Stimulated activated CD8-positive, alpha-beta memory T cell treated with anti-CD3 and anti-CD28 coated beads, Interleukin-7, amount 100 ng/mL, for 24 hours (primary cell): Measurements from ENCODE around the gene NAALADL2.
"Not testable (repeated sequence)": the region's sequence is repeated elsewhere in the genome, so short reads cannot be mapped to it uniquely, and the experiment has no call there.

Source experiments
- DNase-seq: peaks from one replicate; pipeline ENCODE4 v3.0.0-alpha.2; 2020; ENCODE audit warnings: low read depth

Gene NAALADL2

DNA sequence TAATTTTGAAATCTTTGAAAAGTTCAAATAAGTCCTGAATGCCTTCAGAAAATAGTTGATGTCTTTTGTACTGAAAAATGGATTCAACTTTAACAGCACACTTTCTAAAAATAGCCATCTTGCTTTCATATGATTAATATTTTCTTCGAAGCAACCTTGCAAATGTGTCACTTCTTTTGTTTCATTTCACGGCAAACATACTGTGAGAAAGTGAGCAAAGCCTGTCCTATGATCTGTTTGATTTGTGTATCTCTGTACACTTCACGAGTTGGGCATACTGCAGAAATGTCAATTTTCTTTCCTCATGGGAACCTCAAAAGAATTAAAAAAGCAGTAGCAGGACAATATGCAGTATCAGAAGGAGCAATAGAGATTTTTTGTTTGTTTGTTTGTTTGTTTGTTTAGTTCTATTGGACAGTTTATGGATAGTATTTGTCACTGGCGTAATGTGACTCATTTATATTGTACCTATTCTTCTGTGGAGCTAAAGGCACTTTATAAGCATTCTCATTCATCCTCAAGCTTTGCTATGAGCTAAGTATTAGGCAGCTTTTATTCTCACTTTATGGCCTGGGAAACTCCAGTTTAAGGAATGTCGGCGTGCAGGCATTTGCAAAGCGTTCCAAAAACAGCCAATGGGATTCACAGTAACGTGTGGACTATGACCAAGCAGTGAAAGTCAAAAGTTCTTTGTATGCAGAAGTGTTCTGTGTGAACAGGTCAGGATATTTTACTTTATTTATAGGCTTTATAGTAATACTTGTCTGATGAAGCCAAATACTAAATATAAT is 572.0 kb downstream of the NAALADL2 start:
- DNase-seq: no peak

GRCh38 chr3:175432376-175433025 is 573.4 kb downstream of the NAALADL2 start:
- DNase-seq: no peak

- no peak for DNase-seq
Observed at GRCh38 chr3:175433026-175433674, 574.0 kb downstream of the NAALADL2 start.

GRCh38 chr3:175434561-175434960 is 575.4 kb downstream of the NAALADL2 start:
- no peak for DNase-seq

DNA sequence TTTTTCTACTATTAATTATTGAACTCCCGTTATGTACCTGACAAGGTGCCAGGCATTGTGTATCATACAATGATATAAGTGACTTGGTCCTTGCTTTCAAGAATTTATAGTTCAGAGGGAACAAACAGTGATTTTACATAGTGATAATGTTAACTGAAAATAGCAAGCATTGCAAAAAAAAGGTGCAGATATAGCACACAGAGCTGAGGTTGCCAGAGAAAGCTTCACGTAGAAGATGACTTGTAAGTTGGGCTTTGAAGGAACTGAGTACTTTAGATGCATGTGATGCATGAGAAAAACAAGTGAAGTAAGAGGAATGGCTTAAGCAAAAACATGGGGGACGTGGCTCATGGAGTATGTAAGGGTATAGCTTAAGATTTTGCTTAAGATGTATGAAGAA is 584.5 kb downstream of the NAALADL2 start:
- no peak for DNase-seq

DNA sequence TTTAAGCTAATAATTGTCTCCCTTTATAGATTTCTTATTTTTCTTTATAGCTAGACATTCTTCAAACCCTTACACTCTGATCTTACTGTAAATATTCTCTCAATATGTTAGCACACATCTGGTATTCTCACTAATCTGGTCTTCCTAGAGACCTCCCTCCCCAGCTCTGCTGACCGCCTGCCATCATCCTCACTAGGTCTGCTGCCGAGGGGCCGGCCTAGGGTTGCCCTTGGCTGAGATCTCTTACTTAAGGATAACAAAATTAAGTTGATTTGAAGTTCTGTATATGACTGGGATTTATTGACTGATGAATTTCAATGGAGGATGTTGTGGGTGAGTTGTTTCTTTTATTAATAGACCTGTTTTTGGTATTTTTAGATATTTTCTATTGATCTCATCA is 586.6 kb downstream of the NAALADL2 start:
- DNase-seq: no peak

DNA sequence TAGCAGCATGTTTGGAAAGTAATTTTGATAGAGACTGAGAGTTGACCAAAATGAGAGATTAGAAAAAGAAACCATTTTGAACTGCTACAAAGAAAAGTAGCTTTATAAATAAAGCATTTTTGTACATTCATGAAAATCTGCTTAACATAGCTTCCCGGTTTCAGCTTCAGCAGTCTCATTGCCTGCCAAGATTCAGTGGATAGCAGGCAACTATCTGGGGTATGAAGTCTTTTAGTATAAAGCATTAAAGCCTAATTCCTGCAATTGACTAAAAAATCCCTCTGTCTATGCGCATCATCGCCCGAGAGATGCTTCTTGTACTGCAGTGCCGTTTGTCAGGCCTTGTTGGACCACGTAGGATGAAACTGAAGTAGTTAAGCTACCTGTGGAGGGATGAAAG is 588.4 kb downstream of the NAALADL2 start:
- DNase-seq: no peak

- no peak for DNase-seq
Observed at GRCh38 chr3:175453361-175453760, 594.2 kb downstream of the NAALADL2 start.

- no peak for DNase-seq
Observed at GRCh38 chr3:175456466-175456865, 597.3 kb downstream of the NAALADL2 start.

GRCh38 chr3:175457301-175457700 is 598.2 kb downstream of the NAALADL2 start:
- no peak for DNase-seq

- not testable (repeated sequence) for DNase-seq
Observed at GRCh38 chr3:175460849-175461399, 601.8 kb downstream of the NAALADL2 start.

- no peak for DNase-seq
Observed at GRCh38 chr3:175464362-175464761, 605.2 kb downstream of the NAALADL2 start.

GRCh38 chr3:175469124-175469523 is 610.0 kb downstream of the NAALADL2 start:
- no peak for DNase-seq

DNA sequence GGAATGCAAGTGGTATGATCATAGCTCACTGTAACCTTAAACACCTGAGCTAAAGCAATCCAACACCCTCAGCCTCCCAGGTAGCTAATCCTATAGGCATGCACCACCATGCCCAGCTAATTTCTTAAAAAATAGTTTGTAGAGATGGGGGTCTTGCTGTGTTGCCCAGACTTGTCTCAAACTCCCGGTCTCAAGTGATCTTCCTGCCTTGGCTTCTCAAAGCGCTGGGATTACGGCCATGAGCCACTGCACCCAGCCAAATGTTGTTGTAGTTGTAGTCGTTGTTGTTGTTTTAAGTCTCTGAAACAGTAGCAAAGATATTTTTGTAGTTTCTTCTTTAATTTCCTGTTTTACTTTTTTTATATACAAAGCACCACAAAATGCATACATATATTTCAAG is 616.6 kb downstream of the NAALADL2 start:
- DNase-seq: no peak

GRCh38 chr3:175476489-175476888 is 617.4 kb downstream of the NAALADL2 start:
- DNase-seq: no peak

DNA sequence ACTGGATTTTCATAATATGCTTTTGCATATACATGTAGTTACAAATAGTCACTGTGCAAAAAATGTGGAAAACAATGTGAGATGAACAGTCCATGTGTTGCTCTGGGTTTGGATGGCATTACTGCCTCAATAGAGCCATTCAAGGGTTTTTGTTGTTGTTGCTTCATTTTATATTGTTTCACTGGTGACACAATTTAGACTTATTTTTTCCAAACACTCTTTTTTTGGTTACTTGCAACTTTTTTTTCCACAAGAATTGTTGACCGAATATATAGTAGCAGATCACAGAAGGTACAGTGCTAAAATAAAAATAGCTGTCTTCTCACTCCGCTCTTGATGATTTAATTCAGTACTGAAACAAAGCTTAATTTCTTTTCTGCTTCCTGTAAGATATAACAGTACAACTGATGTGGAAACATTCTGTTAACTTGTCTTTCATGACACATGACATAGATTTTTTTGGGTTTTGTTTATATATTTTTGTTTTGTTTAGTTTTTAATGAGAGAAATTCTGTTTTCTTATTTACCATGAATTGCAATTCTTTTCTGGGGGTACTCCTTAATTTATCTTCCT is 618.6 kb downstream of the NAALADL2 start:
- no peak for DNase-seq

GRCh38 chr3:175478301-175478700 is 619.2 kb downstream of the NAALADL2 start:
- no peak for DNase-seq

- no peak for DNase-seq
Observed at GRCh38 chr3:175479175-175479574, 620.0 kb downstream of the NAALADL2 start.

GRCh38 chr3:175479800-175480199 is 620.7 kb downstream of the NAALADL2 start:
- DNase-seq: no peak

DNA sequence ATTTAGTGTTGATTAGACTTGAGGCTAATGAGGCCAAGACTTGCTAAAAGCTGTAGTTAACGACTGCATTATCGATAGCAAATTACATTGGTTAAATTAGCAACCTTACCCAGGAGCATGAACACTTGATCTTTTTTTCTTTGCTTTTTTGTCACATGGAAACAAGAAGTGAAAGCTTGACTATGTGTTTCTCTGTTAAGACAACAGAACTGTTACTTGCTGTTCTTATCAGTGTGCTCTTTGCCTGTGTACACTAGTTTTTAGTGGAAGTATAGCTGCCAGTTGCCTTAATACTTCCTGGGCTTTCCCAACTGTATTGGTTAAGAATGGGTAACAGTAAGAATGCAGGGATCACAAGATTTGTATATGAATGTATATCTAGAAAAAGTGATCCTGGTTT is 625.5 kb downstream of the NAALADL2 start:
- DNase-seq: no peak

DNA sequence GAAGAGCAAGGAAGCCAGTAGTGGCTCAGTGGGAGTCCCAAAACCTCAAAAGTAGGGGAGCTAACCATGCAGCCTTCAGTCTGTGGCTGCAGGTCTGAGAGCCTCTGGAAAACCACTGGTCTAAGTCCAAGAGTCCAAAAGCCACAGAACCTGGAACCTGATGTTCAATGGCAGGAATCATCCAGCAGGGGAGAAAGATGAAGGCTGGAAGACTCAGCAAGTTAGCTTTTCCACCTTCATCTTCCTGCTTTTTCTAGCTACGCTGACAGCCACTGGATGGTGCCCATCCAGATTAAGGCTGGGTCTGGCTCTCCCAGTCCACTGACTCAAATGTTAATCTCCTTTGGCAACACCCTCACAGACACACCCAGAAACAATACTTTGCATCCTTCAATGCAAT is 626.3 kb downstream of the NAALADL2 start:
- DNase-seq: no peak

- DNase-seq: no peak
Observed at GRCh38 chr3:175486255-175486654, 627.1 kb downstream of the NAALADL2 start.

GRCh38 chr3:175489406-175489805 is 630.3 kb downstream of the NAALADL2 start:
- no peak for DNase-seq
